Stimulated activated CD4-positive, alpha-beta T cell treated with anti-CD3 and anti-CD28 coated beads, Interleukin-4, amount 100 ng/mL, for 24 hours (primary cell): ENCODE results near the gene MICALL2.

Experiments used
- DNase-seq: peaks from one replicate; pipeline ENCODE4 v3.0.0-alpha.2; 2020

Gene MICALL2

GRCh38 chr7:1458683-1459511 is at the start of gene MICALL2:
TSS of gene MICALL2 (minus strand) at chr7:1459470. CDS start at chr7:1459326, 144 bp downstream.
- DNase-seq = peak; percentile 27

GRCh38 chr7:1508277-1508758 is 49.0 kb upstream of the MICALL2 start:
- DNase-seq = no peak

GRCh38 chr7:1505731-1506550 is 46.7 kb upstream of the MICALL2 start:
- DNase-seq = no peak

- peak; percentile 91 for DNase-seq
Observed at GRCh38 chr7:1503816-1504775, 44.8 kb upstream of the MICALL2 start, which contains the start of gene INTS1. TSS of gene INTS1 (minus strand) at chr7:1504389. CDS start at chr7:1503960, 429 bp downstream.

- no peak for DNase-seq
Observed at GRCh38 chr7:1503390-1503789, 44.1 kb upstream of the MICALL2 start.

DNA sequence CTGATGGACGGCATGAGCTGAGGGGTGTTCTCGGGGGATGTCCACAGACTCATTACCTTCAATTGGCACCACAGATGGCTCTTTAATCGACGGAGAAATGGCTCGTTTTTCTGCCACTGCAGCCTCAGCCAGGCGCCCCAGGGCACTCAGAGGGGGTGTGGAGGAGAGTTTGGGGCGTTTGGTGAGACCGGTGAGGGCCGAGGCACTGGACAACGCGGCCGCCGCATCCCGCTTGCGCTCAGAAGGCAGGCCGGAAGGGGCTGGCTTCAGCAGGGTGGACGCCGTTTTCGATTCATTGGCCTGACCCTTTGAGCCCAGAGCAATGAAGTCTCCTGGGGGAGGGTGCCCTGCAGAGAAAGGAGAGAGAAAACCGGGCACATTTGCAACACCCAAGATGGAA is 43.6 kb upstream of the MICALL2 start:
- no peak for DNase-seq

DNA sequence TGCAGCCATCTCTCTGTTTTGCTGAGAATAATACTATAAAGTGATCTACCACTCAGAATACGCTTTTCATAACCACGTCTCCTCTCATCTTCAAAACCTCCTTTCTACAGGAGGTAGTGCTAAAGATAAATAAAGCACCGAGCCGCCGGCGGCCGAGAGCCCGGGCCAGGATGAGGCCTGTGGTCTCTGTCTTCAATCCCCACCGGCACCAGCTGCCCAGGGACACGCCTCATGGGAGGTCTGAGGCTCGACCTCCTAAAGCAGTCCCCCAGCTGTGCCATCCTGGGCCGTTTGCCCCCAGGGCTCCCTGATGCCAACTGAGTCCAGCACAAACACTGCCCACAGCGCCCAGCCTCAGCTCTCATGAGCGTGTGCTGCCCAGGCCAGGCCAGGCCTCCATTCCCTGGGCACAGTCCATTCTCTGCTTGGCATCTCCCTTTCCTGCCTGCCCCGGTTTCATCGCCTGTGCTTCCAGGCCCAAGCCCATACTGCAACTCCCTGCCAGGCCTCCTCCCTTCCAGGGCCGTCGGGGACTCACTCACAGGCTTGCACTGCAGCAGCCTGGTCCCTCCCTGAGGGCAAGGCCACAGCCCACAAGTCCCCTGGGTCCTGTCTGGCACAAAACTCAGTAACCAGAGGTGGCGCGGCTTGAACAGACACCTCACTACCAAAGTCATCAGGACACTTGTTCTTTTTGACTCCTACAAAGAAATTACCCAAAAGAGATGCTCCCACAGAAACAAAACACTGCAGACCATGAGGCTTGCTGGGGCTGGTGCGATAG is 42.4 kb upstream of the MICALL2 start:
- DNase-seq = no peak

GRCh38 chr7:1500064-1500807 is 41.0 kb upstream of the MICALL2 start:
- no peak for DNase-seq

DNA sequence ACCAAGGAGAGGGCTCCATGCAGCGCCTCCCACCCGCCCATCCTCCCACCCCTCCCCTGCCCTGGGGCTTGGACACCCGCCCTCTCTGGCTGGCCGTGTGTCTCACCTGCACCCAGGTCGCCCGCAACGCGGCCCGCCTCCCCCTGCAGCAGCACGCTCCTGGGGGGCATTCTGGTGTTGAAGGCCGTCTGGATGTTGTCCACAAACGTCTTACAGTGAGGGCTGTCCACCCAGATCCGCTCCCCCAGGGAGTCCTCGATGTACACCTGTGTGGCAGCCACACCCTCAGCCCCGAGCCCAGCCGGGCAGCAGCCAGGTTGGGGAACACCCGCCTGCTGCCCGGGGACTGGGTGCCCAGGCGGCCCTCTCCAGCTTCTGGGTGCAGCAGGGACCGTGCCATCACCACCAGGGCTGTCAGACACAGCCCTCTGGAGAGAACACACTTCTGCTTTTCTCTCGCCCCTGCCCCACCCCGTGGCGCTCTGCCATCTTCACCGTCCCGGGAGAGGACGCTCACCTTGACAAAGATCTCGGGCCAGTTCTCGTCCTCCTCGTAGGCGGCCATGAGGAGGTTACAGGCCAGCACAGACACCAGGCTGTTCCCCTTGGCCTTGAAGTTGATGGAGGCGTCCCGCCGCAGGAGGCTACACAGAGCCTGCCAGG is 40.2 kb upstream of the MICALL2 start:
- no peak for DNase-seq

GRCh38 chr7:1498370-1499305 is 39.4 kb upstream of the MICALL2 start:
- DNase-seq = no peak

GRCh38 chr7:1497293-1497927 is 38.1 kb upstream of the MICALL2 start:
- no peak for DNase-seq

GRCh38 chr7:1496531-1497292 is 37.4 kb upstream of the MICALL2 start:
- no peak for DNase-seq

DNA sequence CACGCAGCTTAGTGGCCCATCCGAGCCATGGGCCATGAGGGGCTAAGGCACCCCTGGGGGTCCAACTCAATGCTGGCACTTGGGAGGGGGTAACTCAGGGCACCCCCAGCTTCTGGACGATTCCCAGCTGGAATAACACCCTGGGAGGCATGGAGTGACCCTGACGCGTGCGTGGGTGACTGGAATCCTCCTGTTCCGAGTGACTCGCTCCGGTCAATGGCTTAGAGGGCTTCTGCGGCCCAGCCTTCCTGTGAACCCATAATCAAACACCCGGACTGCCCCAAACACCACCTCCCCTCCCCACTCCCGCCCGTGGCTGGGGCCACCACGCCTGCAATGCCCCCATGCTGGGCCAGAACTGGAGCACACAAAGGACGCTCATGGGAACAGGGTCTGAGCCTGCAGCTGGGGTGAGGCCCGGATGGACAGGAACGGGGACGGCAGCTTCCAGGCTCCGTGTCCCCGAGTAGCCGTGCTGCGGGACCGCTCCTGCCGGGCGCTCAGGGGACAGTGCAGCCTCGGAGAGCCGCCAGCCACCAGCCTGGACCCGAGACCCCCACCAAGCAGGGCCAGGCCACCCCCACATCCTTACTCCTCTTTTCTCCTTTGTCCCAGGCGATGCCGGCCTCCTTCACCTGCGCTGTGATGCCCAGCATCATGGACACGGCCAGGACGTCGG is 36.4 kb upstream of the MICALL2 start:
- no peak for DNase-seq

DNA sequence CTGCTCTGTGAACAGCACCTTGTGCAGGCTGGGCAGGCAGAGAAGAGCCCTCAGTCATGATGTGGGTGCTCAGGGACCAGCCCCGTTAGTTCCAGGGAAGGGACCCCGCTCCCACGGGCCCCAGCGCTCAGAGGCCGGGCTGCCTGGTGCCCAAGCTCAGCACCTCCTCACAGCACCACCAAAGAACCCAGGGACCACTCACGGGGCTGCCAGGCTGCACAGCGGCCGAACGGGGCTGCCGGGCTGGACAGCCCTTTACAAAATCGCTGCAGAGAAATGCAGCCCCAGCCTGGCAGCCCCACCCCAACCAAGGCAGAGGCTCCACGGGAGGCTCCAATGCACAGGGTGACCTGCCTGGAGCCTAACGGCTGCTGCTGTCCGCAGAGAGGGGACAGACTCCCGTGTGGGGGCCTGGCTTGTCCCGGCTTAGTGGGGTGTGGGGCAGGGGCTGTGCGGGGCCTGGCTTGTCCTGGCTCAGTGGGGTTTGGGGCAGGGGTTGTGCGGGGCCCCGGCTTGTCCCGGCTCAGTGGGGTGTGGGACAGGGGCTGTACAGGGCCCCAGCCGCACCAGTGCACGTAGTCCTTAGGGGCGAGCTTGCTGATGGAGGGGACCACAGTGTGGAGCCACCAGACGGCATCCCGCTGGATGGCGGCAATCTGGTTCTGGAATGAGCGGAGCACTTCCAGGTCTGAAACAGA is 35.7 kb upstream of the MICALL2 start:
- DNase-seq = no peak

- no peak for DNase-seq
Observed at GRCh38 chr7:1494447-1494846, 35.2 kb upstream of the MICALL2 start.

DNA sequence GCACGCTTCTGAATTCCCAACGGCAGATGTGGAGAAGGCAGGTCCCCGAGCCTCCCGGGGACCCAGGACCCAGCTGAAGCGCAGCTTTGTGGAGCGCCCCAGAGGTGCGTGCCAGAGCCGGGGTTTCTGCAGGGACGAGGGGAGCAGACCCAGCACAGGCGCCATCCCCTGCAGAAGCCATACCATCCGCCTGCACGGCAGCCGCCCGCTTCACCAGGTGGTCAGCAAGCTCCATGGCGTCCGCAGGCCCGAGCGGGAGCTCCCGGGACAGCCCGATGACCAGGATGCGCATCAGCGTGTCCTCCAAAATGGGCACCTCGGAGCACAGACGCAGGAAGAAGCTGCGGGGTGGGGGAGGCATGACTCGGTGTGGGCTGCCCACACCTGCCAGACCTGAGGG is 34.3 kb upstream of the MICALL2 start:
- no peak for DNase-seq

- no peak for DNase-seq
Observed at GRCh38 chr7:1493129-1493528, 33.9 kb upstream of the MICALL2 start.
